Right lobe of liver (tissue), 6 donors: ENCODE measurements around the gene SPTBN1. TPM values are rescaled to one million over a fixed set of nuclear protein-coding genes. Genes with fewer than 3 reads are reported as not detected.

Experiments
- ATAC-seq, 4 donors: fragments of 200-7000 bp; cut with Tn5 transposase; one replicate each; pipeline ENCODE4 v1.9.1; 2020; ENCODE audit warnings: mild to moderate bottlenecking in 4 of 4, moderate library complexity in 4 of 4
- DNase-seq, 3 donors: peaks; one replicate each; pipeline ENCODE4 v3.0.0-alpha.2; 2020
- H3K27ac ChIP-seq, 3 donors: fragments of 200-600 bp; one replicate each; pipeline ENCODE4 v1.8.0; 2022
- H3K27me3 ChIP-seq, 2 donors: fragments of 200-600 bp; one replicate each; pipeline ENCODE4 v1.8.0; 2022
- H3K36me3 ChIP-seq, 4 donors: fragments of 200-600 bp; sonication (generic) in 1 of 4; one replicate each; pipeline versions ENCODE4 v1.5.1 to v1.8.0; 2017 to 2022; ENCODE audit warnings: control low read depth in 1 of 4
- H3K4me1 ChIP-seq, 4 donors: fragments of 200-600 bp; sonication (generic) in 1 of 4; one replicate each; pipeline versions ENCODE4 v1.5.1 to v1.8.0; 2017 to 2022; ENCODE audit warnings: control low read depth in 1 of 4
- H3K4me3 ChIP-seq, 3 donors: fragments of 200-600 bp; one replicate each; pipeline ENCODE4 v1.8.0; 2022
- H3K9me3 ChIP-seq, 4 donors: fragments of 200-600 bp; sonication (generic) in 1 of 4; one replicate each; pipeline versions ENCODE4 v1.5.1 to v1.8.0; 2017 to 2022; ENCODE audit warnings: control low read depth in 1 of 4
- CTCF ChIP-seq, 4 donors: fragments of 200-600 bp in 3 of 4; fragments of 450-650 bp in 1 of 4; IDR thresholded peaks; one replicate each; pipeline versions ENCODE4 v1.5.1 to v1.8.0; 2016 to 2022; ENCODE audit warnings: antibody characterized with exemption in 4 of 4, mild to moderate bottlenecking in 2 of 4
- POLR2A ChIP-seq: fragments of 450-650 bp; IDR thresholded peaks from one replicate; pipeline ENCODE4 v1.6.1; 2017; ENCODE audit warnings: antibody characterized with exemption, mild to moderate bottlenecking
- WGBS: methylation state at CpG from one replicate; pipeline ENCODE4 v1.1.6; 2018; ENCODE audit warnings: low coverage, low lambda C conversion rate; ENCODE audit not compliant: insufficient coverage; ENCODE audit errors: missing lambda C conversion rate; 5-methylcytosine and 5-hydroxymethylcytosine counted together
- intact Hi-C, 2 donors: fragments of 100-400 bp; cut with DNase I; formaldehyde crosslinking; loops; one replicate each; pipeline versions ENCODE4 v1.11.2 to v1.14.1; 2022
- total RNA-seq, 6 experiments: library from RNA; depleted of rRNA in 2 of 6; stranded (reverse); fragments of >200 nt in 2 of 6; fragmentation: NEBNext Ultra II Directional in 3 of 6; extraction: Animal tissue kit (Norgen Biotek cat#: 25700) in 3 of 6; gene quantifications; one replicate each; pipeline versions ENCODE4 v1.1.0 to v1.2.4, GENCODE V29; 2016 to 2023
- donor health status: DM: no; HTN: yes; CAD: no.
- donor health status: DM: no; HTN: no; CAD: no.
- donor health status: DM: no; HTN: no; CAD: no.
- donor health status: DM: no; HTN: yes; CAD: no.
- donor health status: DM: no; HTN: yes; CAD: no.

SPTBN1 gene
- total RNA-seq, 6 experiments from 2014 or later = 107 to 315 (median 227) TPM

- Histone ChIP-seq H3K36me3 (no peaks in the 10 kb centered on the region), H3K27ac (peak overlapping the region in 1 of 3 donors; percentile 56), H3K4me3 (no peak overlapping the region), H3K9me3 (no peaks in the 10 kb centered on the region), H3K4me1 (peaks cover 0 to 61% (median 27%) of the 10 kb centered on the region in 4 donors), H3K27me3 (no peaks in the 10 kb centered on the region)
- ATAC-seq (no peak), DNase-seq (no peak)
- TF ChIP-seq CTCF (IDR thresholded peaks at IDR 0.05) = no peak
- intact Hi-C loops = no loop called here
- 77% methylated on average over 1 of the region's 1 CpG for WGBS
Measured at GRCh38 chr2:54610700-54611099, 154.6 kb downstream of the SPTBN1 start.

GRCh38 chr2:54611830-54612545 is 155.9 kb downstream of the SPTBN1 start:
- Histone ChIP-seq H3K27me3 (no peaks in the 10 kb centered on the region), H3K4me3 (no peak overlapping the region), H3K27ac (peak overlapping the region; percentile 34 to 56 (median 34)), H3K9me3 (no peaks in the 10 kb centered on the region), H3K36me3 (peaks cover 0 to 10% (median 0%) of the 10 kb centered on the region in 4 donors), H3K4me1 (peaks cover 0 to 61% (median 27%) of the 10 kb centered on the region in 4 donors)
- TF ChIP-seq CTCF (IDR thresholded peaks at IDR 0.05) (peak in 1 of 4 donors; percentile 4), POLR2A (no peak)
- 58% methylated on average over 3 of the region's 14 CpGs for WGBS
- ATAC-seq = peak; percentile 37 to 70 (median 66)
- no peak for DNase-seq
- intact Hi-C loops = no loop called here

DNA sequence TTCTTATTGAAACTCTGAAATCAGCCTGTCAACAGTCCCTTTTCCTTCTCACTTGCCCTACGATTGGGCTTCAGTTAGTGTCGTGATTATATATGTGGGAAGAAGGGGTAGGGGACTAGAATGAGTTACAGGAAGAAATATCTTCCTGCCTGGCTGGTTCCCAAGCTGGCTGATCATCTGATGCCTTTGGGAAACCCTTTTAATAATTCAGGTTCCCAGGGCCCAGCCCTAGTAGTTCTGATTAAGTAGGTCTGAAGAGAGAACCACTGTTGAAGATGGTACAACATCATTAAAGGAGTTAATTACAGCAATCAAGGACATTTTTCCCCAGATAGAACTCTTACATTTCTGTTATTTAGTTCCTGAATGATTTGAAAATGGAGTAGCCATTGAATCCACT is 157.3 kb downstream of the SPTBN1 start:
- intact Hi-C loops = no loop called here
- peaks cover 0 to 17% (median 6%) of the 10 kb centered on the region in 4 donors for H3K36me3 ChIP-seq
- H3K4me3 ChIP-seq = no peak overlapping the region
- H3K4me1 ChIP-seq = peaks cover 0 to 75% (median 32%) of the 10 kb centered on the region in 4 donors
- peak in 2 of 4 donors; percentile 10 to 35 for ATAC-seq
- peak overlapping the region; percentile 34 to 56 (median 34) for H3K27ac ChIP-seq
- no peak for DNase-seq
- WGBS = 15% methylated on average over 2 of the region's 2 CpGs
- TF ChIP-seq POLR2A = no peak
- TF ChIP-seq CTCF (IDR thresholded peaks at IDR 0.05) = no peak
- no peaks in the 10 kb centered on the region for H3K9me3 ChIP-seq
- no peaks in the 10 kb centered on the region for H3K27me3 ChIP-seq

DNA sequence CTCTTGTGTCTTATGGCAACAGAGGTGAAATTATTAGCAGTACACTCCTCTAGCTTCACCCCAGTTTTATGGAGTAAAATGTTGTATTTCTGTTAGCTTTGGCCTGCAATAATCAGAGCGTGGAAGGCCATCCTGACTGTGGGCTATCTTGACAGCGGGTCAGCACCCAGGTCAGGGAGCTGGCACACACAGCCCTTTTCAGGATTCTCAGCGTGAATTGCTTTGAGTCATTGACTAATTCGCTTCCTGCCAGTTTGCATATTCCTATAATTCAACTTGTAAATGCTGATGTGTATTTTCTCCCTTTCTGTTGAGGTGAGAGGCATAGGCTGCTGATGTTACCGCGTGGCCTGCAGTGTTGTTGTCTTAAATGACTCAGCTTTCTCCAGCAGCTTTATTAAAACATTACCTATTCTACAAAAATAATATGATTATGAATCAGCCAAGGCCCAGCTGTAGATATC is 157.7 kb downstream of the SPTBN1 start:
- Histone ChIP-seq H3K27ac (peak overlapping the region; percentile 34 to 56 (median 34)), H3K4me1 (peaks cover 0 to 80% (median 34%) of the 10 kb centered on the region in 4 donors), H3K36me3 (peaks cover 0 to 17% (median 6%) of the 10 kb centered on the region in 4 donors), H3K9me3 (no peaks in the 10 kb centered on the region), H3K27me3 (no peaks in the 10 kb centered on the region), H3K4me3 (no peak overlapping the region)
- TF ChIP-seq CTCF (IDR thresholded peaks at IDR 0.05) (no peak), POLR2A (no peak)
- DNase-seq (no peak), ATAC-seq (peak; percentile 43 to 61 (median 54))
- WGBS = 23% methylated on average over 6 of the region's 6 CpGs
- intact Hi-C loops = no loop called here
